Rectal smooth muscle tissue (tissue), 1 donor: Measurements from ENCODE around the gene ACD.

Experiments used
- H3K27ac ChIP-seq: one replicate; pipeline ENCODE4 v1.7.0; 2013; ENCODE audit warnings: low read depth, low read length, inconsistent platforms
- H3K27me3 ChIP-seq: one replicate; pipeline ENCODE4 v1.7.0; 2013; ENCODE audit warnings: low read length; ENCODE audit not compliant: control insufficient read depth, insufficient read depth
- H3K36me3 ChIP-seq: one replicate; pipeline ENCODE4 v1.7.0; 2013; ENCODE audit warnings: low read length; ENCODE audit not compliant: control insufficient read depth, insufficient read depth
- H3K4me1 ChIP-seq: one replicate; pipeline ENCODE4 v1.7.0; 2013; ENCODE audit warnings: low read length; ENCODE audit not compliant: control insufficient read depth, insufficient read depth
- H3K4me3 ChIP-seq: one replicate; pipeline ENCODE4 v1.7.0; 2013; ENCODE audit warnings: low read length
- H3K9ac ChIP-seq: one replicate; pipeline ENCODE4 v1.7.0; 2013; ENCODE audit warnings: low read length

The ACD gene

GRCh38 chr16:67673712-67674580 is 13.9 kb upstream of the ACD start:
- Histone ChIP-seq H3K4me1 (peaks cover 2% of the 10 kb centered on the region), H3K36me3 (no peaks in the 10 kb centered on the region), H3K27ac (peak overlapping the region; percentile 57), H3K4me3 (no peak overlapping the region), H3K27me3 (no peaks in the 10 kb centered on the region), H3K9ac (no peak overlapping the region)

DNA sequence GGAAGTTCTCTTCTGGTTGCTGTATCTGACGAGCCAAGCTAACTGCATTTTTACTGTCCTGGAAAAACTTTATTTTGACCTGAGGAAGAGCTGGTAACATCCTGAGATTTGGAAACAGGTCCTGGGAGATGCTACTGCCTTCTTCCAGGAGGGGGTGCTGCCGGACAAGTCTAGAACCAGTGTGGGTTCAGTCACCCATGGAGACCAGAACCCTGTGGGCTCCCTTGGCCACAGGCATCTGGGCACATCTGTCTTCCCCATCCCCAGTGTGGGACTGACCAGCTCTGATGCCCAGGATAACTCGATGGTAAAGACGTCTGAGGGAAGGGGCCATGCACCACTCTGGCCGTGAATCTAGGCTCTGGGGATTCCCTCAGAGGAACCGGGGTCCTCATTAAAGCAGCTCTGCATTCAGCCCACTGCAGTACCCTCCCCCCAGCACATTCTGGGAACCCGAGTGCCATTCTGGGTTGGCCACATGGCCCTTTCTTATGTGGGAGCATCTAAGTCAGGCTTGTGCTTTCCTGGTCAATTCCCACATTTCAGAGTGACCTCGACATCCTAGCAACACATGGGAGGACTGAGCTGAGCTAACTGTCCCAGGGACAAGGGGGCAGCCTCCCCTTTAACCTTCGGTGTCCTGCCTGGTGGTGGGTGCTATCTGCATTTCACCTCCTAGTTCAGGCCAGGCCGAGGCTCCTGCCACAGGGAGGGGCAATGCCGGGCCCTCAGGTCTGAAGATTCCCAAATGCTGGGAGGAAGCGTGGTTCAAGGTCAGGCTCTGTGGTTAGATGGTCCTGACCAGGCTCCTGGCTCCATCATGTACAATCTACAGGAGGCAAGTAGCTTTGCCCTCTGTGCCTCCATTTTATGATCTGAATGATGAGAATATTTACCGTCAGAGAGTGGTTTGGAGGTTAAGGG is 12.9 kb upstream of the ACD start:
- Histone ChIP-seq H3K27ac (peak overlapping the region; percentile 57), H3K4me1 (peaks cover 4% of the 10 kb centered on the region)

GRCh38 chr16:67672306-67672705 is 12.2 kb upstream of the ACD start:
- no peak overlapping the region for H3K9ac ChIP-seq

More for the DNA sequence above, 12.9 kb upstream of the ACD start:
- Histone ChIP-seq H3K27me3 (no peaks in the 10 kb centered on the region), H3K36me3 (no peaks in the 10 kb centered on the region), H3K4me3 (no peak overlapping the region), H3K9ac (no peak overlapping the region)

GRCh38 chr16:67669499-67670101 is 9.5 kb upstream of the ACD start:
- Histone ChIP-seq H3K4me1 (peaks cover 21% of the 10 kb centered on the region), H3K27ac (no peak overlapping the region), H3K27me3 (no peaks in the 10 kb centered on the region), H3K9ac (no peak overlapping the region), H3K4me3 (no peak overlapping the region), H3K36me3 (no peaks in the 10 kb centered on the region)

More at GRCh38 chr16:67672306-67672705, 12.2 kb upstream of the ACD start:
- peaks cover 9% of the 10 kb centered on the region for H3K4me1 ChIP-seq
- H3K27me3 ChIP-seq = no peaks in the 10 kb centered on the region
- H3K4me3 ChIP-seq = no peak overlapping the region
- H3K27ac ChIP-seq = no peak overlapping the region
- H3K36me3 ChIP-seq = no peaks in the 10 kb centered on the region

GRCh38 chr16:67668495-67669157 is 8.6 kb upstream of the ACD start:
- Histone ChIP-seq H3K27ac (no peak overlapping the region), H3K9ac (no peak overlapping the region), H3K36me3 (no peaks in the 10 kb centered on the region), H3K4me1 (peaks cover 21% of the 10 kb centered on the region), H3K4me3 (no peak overlapping the region), H3K27me3 (no peaks in the 10 kb centered on the region)

GRCh38 chr16:67667817-67668494 is 7.9 kb upstream of the ACD start:
- H3K27ac ChIP-seq = peak overlapping the region; percentile 91
- peaks cover 19% of the 10 kb centered on the region for H3K4me1 ChIP-seq
- no peak overlapping the region for H3K9ac ChIP-seq
- no peaks in the 10 kb centered on the region for H3K36me3 ChIP-seq
- H3K4me3 ChIP-seq = peak overlapping the region; percentile 79
- H3K27me3 ChIP-seq = no peaks in the 10 kb centered on the region

DNA sequence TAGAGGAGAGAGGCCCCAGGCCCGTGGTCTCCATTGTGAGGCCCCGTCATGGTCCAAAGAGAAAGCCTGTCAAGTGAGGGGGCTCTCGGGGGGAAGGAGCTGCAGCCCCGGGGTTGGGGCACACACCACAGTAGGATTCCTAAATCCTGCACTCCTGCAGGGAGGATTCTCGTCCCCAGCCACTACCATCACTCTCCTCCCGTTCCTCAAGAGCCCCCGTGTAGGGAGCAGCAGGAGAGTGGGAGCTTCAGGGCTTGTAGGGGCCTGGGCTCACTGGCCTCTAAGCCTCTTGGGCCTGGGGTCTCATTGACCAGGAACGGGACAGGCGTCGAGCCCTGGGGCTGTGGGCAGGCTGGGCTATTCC is 7.4 kb upstream of the ACD start:
- Histone ChIP-seq H3K27me3 (no peaks in the 10 kb centered on the region), H3K4me1 (peaks cover 19% of the 10 kb centered on the region), H3K4me3 (peak overlapping the region; percentile 79), H3K9ac (no peak overlapping the region), H3K27ac (peak overlapping the region; percentile 91), H3K36me3 (no peaks in the 10 kb centered on the region)

DNA sequence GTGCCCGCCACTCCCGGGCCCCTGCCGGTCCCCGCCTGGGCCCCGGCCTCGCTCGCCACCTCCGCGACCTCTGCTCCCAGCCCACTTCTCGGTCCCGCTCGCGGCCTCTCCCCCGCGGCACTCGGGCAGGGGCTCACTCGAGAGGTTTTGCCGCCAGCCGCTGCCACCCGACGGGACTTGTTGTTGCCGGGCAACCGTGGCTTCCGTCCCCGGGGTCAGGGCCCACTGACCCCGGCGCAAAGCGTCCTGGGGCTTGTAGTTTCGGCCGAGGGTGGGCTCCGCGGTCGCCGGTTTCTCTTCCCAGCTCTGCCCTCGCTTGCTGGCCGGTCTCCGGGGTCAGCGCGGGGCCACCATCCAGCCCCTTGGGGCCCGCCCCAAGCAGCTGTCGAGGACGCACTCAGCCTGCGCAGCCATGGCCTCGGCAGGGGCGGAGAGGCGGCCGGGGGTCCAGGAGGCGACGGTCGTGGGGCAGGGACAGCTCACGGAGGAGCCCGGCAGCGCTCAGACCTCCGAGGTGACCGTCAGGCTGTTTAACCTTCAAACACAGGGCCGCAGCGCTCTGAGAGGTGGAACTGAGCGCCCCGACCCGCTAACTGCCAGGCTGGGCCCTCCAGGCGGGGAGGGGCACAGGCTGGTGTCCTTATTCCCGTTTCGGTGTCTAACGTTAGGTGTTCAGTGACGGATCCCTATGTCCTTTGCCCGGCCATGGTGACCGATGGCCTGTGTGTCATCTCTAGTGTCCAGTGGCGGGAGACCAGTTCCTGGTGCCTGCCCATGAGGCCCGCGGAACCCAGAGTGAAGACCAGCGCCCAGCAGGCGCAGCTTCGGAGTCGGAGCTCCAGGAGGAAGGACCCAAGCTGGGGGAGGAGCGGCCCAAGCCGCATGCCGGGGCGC is 6.7 kb upstream of the ACD start, which contains the start of the genes C16orf86 and ENKD1:
C16orf86 (plus strand) TSS at position 256 of the 894 bp plus-strand sequence; CDS start at position 413, 157 bp downstream.
ENKD1 (minus strand) TSS at position 192 of the 894 bp plus-strand sequence. CDS start 308 bp downstream, outside the sequence.
- peaks cover 19% of the 10 kb centered on the region for H3K4me1 ChIP-seq
- H3K27me3 ChIP-seq = no peaks in the 10 kb centered on the region
- H3K4me3 ChIP-seq = peak within 1 kb of the TSS; percentile 79
- H3K27ac ChIP-seq = peak within 1 kb of the TSS; percentile 91
- H3K36me3 ChIP-seq = no peaks in the 10 kb centered on the region
- H3K9ac ChIP-seq = peak within 1 kb of the TSS; percentile 68

DNA sequence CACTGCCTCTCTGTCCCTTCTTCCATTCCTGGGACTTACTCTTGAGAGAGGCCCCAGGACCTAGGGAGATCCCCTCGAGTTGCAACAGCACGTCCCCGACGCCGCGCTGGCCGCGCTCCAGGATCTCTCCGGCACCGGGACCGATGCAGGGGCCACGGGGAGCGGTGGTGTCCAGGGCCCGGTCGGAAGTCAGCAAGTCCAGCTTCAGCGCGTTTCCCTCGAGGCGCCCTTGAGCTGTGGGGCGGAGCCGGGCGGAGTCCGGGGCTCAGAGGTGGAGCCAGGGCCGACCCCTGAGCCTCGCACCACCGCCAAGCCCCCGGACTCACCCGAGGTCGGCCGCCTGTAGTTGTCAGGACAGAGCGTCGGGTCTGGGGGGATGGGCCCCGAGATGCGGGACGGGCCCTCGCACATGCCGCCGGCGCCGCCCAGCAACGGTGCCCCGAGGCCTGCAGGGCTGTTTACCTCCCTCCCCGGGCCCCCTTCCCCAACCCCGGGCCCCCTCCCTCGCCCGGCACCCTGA is 6.0 kb upstream of the ACD start:
- Histone ChIP-seq H3K4me1 (peaks cover 23% of the 10 kb centered on the region), H3K27ac (no peak overlapping the region), H3K9ac (peak overlapping the region; percentile 12), H3K36me3 (no peaks in the 10 kb centered on the region), H3K4me3 (peak overlapping the region; percentile 79), H3K27me3 (no peaks in the 10 kb centered on the region)

GRCh38 chr16:67665598-67665997 is 5.5 kb upstream of the ACD start:
- Histone ChIP-seq H3K27ac (no peak overlapping the region), H3K9ac (no peak overlapping the region), H3K4me3 (peak overlapping the region; percentile 79)

More at GRCh38 chr16:67665598-67665997, 5.5 kb upstream of the ACD start:
- H3K4me1 ChIP-seq = peaks cover 25% of the 10 kb centered on the region
- H3K27me3 ChIP-seq = no peaks in the 10 kb centered on the region
- H3K36me3 ChIP-seq = no peaks in the 10 kb centered on the region
